Stimulated activated CD4-positive, alpha-beta T cell treated with anti-CD3 and anti-CD28 coated beads, Interleukin-4, amount 100 ng/mL, for 24 hours (primary cell): Measurements from ENCODE around the gene CHCHD2.
"Not testable (repeated sequence)": the region's sequence is repeated elsewhere in the genome, so short reads cannot be mapped to it uniquely, and the experiment has no call there.

Experiments used
- DNase-seq: peaks from one replicate; pipeline ENCODE4 v3.0.0-alpha.2; 2020

The CHCHD2 gene

DNA sequence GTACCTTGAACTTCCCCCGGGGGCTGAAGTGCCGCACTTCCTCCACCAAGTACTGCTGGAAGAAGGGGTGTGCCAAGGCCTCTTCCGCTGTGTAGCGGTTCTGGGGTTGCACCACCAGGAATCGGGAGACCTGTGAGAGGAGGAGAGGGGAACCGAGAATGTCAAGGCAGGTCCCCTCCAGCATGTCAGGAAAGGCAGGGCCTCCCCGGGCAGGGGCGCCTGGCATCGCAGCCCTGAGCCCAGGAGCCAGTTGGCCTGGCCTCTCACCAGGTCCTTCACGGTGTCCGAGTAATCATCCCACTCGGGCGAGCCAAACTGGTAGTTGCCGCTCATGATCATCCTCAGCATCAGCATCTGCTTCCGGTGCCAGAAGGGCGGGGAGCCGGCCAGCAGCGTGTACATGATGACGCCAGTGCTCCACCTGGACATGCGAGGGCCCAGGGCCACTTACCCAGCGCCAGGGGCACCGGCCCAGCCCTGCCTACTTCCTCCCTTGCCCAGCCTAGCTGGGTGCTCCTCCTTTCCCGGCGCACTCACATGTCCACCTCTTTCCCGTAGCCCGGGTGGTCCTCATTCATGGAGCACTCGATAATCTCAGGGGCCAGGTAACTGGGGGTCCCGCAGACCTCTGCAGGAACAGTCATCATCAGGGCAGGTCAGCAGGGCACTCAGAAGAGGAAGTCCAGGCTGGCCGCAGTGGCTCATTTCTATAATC is 24.5 kb downstream of the CHCHD2 start:
- no peak for DNase-seq

DNA sequence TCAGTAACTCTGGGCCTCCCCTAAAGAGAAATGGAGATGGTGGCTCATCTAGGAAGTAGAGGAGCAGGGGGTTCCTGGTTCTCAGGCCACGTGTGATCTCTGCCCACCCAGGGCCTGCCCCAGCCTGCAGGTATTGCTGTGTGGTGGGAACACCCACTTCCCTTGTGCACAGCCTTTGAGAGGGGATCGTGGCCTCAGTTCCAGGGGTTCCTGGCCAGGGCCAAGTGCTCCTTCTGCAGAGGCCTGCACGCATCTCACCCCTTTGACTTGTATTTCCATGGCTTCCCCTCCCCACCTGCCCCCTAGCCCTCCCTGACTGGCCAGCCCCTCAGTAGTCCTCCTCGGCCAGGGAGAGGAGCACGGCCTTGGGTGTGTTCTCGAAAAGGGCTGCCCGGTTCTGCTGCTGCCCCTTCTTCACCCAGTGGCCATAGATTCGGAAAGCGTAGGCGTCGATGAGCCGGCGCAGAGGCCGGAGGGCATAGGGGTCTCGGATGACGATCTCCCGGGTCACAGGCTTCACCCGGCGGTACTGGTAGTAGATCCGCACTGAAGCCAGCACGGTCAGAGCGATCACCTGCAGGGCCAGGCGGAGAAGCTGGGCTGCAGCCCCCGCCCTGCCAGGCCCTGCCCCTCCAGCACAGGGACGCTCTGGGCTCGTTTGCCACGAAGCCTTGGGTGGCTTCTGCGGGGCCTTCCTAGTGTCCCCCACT is 25.4 kb downstream of the CHCHD2 start:
- not testable (repeated sequence) for DNase-seq

DNA sequence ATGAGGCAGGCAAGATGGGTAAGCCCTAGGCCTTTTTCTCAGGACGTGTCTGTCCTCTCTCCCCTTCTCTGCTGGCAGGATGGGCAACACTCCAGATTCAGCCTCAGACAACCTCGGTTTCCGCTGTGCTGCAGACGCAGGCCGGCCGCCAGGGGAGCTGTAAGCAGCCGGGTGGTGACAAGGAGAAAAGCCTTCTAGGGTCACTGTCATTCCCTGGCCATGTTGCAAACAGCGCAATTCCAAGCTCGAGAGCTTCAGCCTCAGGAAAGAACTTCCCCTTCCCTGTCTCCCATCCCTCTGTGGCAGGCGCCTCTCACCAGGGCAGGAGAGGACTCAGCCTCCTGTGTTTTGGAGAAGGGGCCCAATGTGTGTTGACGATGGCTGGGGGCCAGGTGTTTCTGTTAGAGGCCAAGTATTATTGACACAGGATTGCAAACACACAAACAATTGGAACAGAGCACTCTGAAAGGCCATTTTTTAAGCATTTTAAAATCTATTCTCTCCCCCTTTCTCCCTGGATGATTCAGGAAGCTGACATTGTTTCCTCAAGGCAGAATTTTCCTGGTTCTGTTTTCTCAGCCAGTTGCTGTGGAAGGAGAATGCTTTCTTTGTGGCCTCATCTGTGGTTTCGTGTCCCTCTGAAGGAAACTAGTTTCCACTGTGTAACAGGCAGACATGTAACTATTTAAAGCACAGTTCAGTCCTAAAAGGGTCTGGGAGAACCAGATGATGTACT is 26.7 kb downstream of the CHCHD2 start:
- no peak for DNase-seq

DNA sequence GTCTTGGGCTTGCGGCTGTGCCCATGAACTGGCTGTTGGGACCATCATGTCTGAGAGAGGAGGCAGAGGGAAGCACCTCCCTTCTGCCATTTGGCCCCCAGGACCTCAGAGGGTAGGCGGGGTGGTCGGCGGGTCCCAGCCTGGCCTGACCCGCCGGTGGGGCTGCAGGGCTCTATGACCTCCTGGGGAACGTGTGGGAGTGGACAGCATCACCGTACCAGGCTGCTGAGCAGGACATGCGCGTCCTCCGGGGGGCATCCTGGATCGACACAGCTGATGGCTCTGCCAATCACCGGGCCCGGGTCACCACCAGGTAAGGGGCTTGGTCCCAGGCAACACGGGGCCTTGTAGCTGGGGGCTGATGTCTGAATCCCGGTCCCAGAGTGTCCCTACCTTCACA is 28.1 kb downstream of the CHCHD2 start:
- DNase-seq, result no peak

DNA sequence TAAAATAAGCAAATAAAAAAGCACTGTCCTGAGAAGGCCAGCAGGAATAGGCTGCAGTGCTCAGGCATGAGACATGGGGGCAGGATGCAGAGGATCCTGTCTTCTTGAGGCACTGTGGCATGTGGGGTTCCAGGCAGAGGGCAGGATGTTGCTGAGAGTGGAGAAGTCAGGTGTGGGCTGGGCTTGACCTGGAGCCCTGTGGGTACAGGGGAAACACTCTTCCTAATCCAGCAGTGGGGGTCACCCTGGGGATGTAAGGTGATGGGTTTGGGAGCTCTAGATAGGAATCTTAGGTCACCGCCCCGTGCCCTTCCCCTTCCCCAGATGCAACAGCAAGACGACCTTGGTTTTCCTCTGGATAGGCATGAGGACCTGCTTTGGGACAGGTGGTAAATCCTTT is 28.6 kb downstream of the CHCHD2 start:
- no peak for DNase-seq

DNA sequence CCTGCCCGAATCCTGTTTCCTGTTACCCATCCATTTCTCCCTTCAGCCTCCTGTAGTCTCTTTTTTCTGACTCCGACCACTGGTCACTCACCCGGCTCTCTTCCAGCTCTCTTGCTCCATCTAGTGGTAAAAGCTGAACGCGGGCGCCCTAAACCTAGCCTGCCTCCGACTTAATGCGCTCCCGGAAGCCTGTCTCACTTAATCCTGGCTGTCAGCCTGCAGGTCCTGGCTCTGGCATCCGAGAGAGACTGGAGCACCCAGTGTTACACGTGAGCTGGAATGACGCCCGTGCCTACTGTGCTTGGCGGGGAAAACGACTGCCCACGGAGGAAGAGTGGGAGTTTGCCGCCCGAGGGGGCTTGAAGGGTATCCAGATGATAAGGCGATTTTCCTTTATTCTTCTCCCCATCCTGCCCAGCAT is 31.9 kb downstream of the CHCHD2 start:
- DNase-seq, result peak; percentile 73

DNA sequence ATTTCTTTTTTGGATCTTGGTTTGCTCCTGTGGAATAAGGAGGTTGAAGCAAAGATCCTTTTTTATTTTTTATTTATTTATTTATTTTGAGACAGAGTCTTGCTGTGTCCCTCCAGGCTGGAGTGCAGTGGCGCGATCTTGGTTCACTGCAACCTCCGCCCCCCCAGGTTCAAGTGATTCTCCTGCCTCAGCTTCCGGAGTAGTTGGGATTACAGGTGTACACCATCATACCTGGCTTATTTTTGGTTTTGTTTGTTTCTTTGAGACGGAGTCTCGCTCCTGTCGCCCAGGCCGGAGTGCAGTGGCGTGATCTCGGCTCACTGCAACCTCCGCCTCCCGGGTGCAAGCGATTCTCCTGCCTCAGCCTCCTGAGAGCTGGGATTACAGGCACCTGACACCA is 39.9 kb downstream of the CHCHD2 start:
- not testable (repeated sequence) for DNase-seq

DNA sequence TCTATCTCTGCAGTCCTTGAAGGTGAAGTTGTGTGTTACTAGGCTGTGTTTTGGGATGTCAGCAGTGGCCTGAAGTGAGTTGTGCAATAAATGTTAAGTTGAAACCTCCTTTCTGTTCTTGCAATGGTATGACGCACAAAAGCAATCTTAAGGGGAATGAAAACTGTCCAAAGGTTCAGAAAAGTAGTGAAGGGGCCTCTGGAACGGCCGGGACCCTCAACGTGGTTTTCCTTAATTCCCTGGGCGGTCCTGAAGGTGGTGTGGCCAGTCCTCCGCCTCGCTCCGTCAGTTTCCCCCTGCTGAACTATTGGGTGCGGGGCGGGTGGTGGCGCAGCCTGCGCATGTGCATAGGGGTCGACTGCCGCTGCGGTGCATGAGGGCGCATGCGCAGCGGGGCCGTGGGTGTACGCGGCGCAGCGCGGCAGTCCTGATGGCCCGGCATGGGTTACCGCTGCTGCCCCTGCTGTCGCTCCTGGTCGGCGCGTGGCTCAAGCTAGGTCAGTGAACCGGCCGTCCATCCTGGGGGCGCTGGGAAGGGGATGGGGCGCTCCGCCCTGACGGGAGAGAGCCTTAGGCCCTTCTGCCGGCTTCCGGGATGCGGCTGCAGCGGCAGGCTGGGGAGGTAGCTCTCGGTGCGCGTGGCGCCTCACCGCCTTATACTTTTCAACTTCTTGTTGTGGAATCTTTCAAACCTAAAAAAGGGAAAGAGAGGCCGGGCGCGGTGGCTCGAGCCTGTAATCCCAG is 42.2 kb downstream of the CHCHD2 start, which contains the start of gene SUMF2:
SUMF2 (plus strand) TSS at position 405 of the 744 bp plus-strand sequence; CDS start at position 431, 26 bp downstream.
- DNase-seq, result peak; percentile 90

DNA sequence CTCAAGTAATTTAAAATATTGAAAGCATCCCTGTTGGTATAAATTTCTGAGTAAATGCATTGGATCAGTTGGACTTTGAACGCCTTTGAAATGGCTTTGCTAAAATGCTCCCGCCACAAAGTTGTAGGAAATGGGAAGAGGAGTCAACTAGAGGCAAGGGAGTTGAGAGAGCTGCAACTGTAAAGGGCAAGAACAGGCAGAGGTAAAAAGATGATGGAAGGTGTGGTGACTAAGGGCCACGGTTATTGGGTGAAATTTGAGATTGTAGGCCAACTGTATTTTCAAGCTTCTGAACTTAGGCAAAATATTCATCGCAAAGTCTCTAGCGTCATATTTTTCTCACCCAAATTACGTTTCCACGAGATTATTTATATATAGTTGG is 42.8 kb downstream of the CHCHD2 start:
- DNase-seq, result no peak

DNA sequence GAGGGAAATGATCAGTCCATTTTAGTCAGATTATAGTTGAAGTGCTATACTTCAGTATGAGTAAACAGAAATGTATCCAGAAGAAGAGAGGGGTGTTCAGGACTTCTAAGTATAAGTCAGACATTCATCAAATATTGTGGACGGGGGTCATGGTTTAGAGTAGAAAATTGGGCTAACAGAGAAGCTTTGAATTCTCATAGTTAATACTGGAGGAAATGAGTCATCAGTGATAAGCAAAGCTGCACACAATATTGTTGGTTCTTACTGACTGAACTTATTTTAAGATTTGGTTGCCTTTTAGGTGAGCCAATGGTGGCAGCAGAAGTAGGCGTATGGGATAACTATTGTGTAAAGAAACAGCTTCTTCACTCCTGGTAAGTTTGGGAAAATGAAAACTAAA is 43.9 kb downstream of the CHCHD2 start:
- no peak for DNase-seq

DNA sequence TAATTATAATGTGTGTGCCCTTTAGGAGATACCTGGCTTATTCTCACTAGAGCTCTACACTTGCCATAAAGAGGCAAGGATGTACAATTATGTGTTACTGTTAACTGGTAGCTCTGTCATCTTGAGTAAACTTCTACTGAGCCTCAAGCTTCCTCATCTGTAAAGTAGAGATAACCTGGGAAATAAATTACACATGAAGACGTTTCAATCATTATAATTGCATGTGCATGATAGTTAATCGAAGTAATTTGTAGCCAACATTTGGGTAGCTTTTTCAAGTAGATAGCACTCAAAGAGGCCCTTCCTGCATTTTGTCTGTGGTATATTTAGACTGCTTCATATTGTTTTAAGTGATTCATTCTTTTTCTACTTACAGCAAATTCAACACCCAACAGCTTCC is 52.3 kb downstream of the CHCHD2 start:
- no peak for DNase-seq

DNA sequence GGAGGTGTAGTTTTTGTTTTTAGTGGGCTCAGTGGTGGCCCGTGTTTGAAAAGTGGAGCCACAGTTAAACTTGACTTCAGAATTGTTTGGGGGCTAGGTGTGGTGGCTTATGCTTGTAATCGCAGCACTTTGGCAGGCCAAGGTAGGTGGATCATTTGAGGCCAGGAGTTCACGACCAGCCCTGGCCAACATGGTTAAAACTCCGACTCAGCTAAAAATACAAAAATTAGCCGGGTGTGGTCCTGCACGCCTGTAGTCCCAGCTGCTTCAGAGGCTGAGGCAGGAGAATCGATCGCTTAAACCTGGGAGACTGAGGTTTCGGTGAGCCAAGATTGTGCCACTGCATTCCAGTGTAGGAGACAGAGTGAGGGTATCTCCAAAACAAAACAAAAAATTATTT is 52.9 kb downstream of the CHCHD2 start:
- no peak for DNase-seq
